ENCODE results near the gene BEGAIN. TPM values are rescaled to one million over a fixed set of nuclear protein-coding genes. Genes with fewer than 3 reads are reported as not detected.

The BEGAIN gene
- total and polyA plus RNA-seq, 2 donors (not counting 3 experiments of a cell fraction or from before 2014, with no cell fraction given), result 0.49 TPM; not detected in 1

DNA sequence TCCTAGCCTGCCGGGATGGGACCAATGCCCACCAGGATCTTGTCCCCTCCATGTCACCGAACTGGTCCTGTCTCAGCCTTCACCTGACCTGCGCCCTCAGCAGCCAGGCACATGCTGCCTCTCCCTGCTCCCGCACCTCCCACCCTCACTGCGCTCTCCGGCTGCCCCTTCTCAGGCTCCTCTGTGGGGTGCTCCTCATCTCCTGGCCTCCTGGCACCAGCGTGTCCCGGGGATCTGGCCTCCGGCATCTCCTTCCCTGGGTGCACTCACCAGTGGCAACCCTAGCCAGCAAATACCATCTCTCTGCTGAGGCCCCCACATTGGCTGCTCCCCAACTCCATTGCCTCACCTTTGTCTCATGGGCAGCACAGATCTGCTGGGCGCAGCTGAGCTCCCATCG, 29.0 kb downstream of the BEGAIN start:
- H3K4me1 ChIP-seq (ENCODE audit: control insufficient read depth, extremely low read depth, insufficient read depth, low read length), result no peaks in the 10 kb centered on the region
- H2AFZ ChIP-seq (ENCODE audit: low read depth, low read length), result no peak overlapping the region
- intact Hi-C loops (cut with micrococcal nuclease), result no loop called here
- no peak overlapping the region for H3K4me2 ChIP-seq (ENCODE audit: insufficient read depth, low read length)
- no peaks in the 10 kb centered on the region for H3K9me3 ChIP-seq (replicated peaks; ENCODE audit: control insufficient read depth, insufficient read depth, low read length)
- no peak overlapping the region for H3K9ac ChIP-seq (replicated peaks; ENCODE audit: extremely low read depth, insufficient read depth, low read length)
- H3K27me3 ChIP-seq (ENCODE audit: control insufficient read depth in 2 of 2, insufficient read depth in 2 of 2, low read length in 2 of 2), result no peaks in the 10 kb centered on the region
- ChIA-PET POLR2A (no interaction called here), CTCF (no interaction called here)
- DNase-seq (ENCODE audit: low read depth, low spot score), result no peak
- no peak for TF ChIP-seq POLR2AphosphoS5 (IDR thresholded peaks at IDR 0.05; ENCODE audit: insufficient read depth, low read depth, low read length)
- FAIRE-seq, result no peak
- H3K27ac ChIP-seq (ENCODE audit: insufficient read depth, low read depth, low read length), result no peak overlapping the region
- BruUV-seq (replicated peaks), result no TSS peak
- no peaks in the 10 kb centered on the region for H3K79me2 ChIP-seq (ENCODE audit: control insufficient read depth, insufficient read depth, low read length)
- H3K36me3 ChIP-seq (ENCODE audit: control insufficient read depth in 2 of 2, extremely low read depth in 1 of 2, insufficient read depth in 2 of 2, low read length in 2 of 2), result no peaks in the 10 kb centered on the region
- no peaks in the 10 kb centered on the region for H3K9me1 ChIP-seq (replicated peaks; ENCODE audit: control insufficient read depth, extremely low read depth, insufficient read depth, low read length)
- no peaks in the 10 kb centered on the region for H4K20me1 ChIP-seq (replicated peaks; ENCODE audit: control insufficient read depth, extremely low read depth, insufficient read depth, low read length)
- H3K4me3 ChIP-seq (replicated peaks in 1 of 3; ENCODE audit: insufficient read depth in 1 of 3, low read depth in 1 of 3, low read length in 3 of 3), result no peak overlapping the region
- dilution Hi-C loops (cut with MboI; ENCODE audit: extremely low pct_ligation_motif_present, low sequenced_read_pairs), result no loop called here

GRCh38 chr14:100557658-100558057, 29.6 kb downstream of the BEGAIN start:
- H3K27ac ChIP-seq (ENCODE audit: insufficient read depth, low read depth, low read length), result no peak overlapping the region
- no peaks in the 10 kb centered on the region for H3K9me3 ChIP-seq (replicated peaks; ENCODE audit: control insufficient read depth, insufficient read depth, low read length)
- no peak overlapping the region for H3K4me2 ChIP-seq (ENCODE audit: insufficient read depth, low read length)
- H2AFZ ChIP-seq (ENCODE audit: low read depth, low read length), result no peak overlapping the region
- no peaks in the 10 kb centered on the region for H3K27me3 ChIP-seq (ENCODE audit: control insufficient read depth in 2 of 2, insufficient read depth in 2 of 2, low read length in 2 of 2)
- H3K4me1 ChIP-seq (ENCODE audit: control insufficient read depth, extremely low read depth, insufficient read depth, low read length), result no peaks in the 10 kb centered on the region
- no peak overlapping the region for H3K9ac ChIP-seq (replicated peaks; ENCODE audit: extremely low read depth, insufficient read depth, low read length)
- no peaks in the 10 kb centered on the region for H3K79me2 ChIP-seq (ENCODE audit: control insufficient read depth, insufficient read depth, low read length)
- DNase-seq (ENCODE audit: low read depth, low spot score) (no peak), FAIRE-seq (no peak)
- no peak for TF ChIP-seq JUN (IDR thresholded peaks at IDR 0.05; ENCODE audit: borderline replicate concordance, insufficient read depth, insufficient read length, low read depth)
- no peak for TF ChIP-seq POLR2A (IDR thresholded peaks at IDR 0.05; ENCODE audit: low read depth, low read length)
- no peak for TF ChIP-seq POLR2AphosphoS5 (IDR thresholded peaks at IDR 0.05; ENCODE audit: insufficient read depth, low read depth, low read length)
- no peak for TF ChIP-seq EZH2 (IDR thresholded peaks at IDR 0.05; ENCODE audit: borderline replicate concordance, low read depth, low read length, severe bottlenecking)
- TF ChIP-seq MAX (IDR thresholded peaks at IDR 0.05; ENCODE audit: insufficient read depth, insufficient read length), result no peak
- TF ChIP-seq MYC (IDR thresholded peaks at IDR 0.05; ENCODE audit: low read depth, low read length), result no peak
- TF ChIP-seq GATA2 (IDR thresholded peaks at IDR 0.05; ENCODE audit: insufficient read depth, insufficient read length, low read depth, low read length), result no peak
- TF ChIP-seq FOS (IDR thresholded peaks at IDR 0.05; ENCODE audit: borderline replicate concordance, insufficient read depth, low read length), result no peak
- TF ChIP-seq CTCF (IDR thresholded peaks at IDR 0.05; ENCODE audit: extremely low read depth in 1 of 2, insufficient read depth in 1 of 2, low read depth in 1 of 2, low read length in 2 of 2), result no peak
- H3K36me3 ChIP-seq (ENCODE audit: control insufficient read depth in 2 of 2, extremely low read depth in 1 of 2, insufficient read depth in 2 of 2, low read length in 2 of 2), result no peaks in the 10 kb centered on the region
- ChIA-PET POLR2A (no interaction called here), CTCF (interaction anchor here (1.2 kb wide), 1 partner anchor 88 kb away, joined by 3 read pairs; no protein-coding TSS in a partner anchor)
- no peaks in the 10 kb centered on the region for H4K20me1 ChIP-seq (replicated peaks; ENCODE audit: control insufficient read depth, extremely low read depth, insufficient read depth, low read length)
- no TSS peak for BruUV-seq (replicated peaks)
- dilution Hi-C loops (cut with MboI; ENCODE audit: extremely low pct_ligation_motif_present, low sequenced_read_pairs), result no loop called here
- no peak overlapping the region for H3K4me3 ChIP-seq (replicated peaks in 1 of 3; ENCODE audit: insufficient read depth in 1 of 3, low read depth in 1 of 3, low read length in 3 of 3)
- intact Hi-C loops (cut with micrococcal nuclease), result no loop called here
- H3K9me1 ChIP-seq (replicated peaks; ENCODE audit: control insufficient read depth, extremely low read depth, insufficient read depth, low read length), result no peaks in the 10 kb centered on the region
